ENCODE results near the gene VWC2.

- TF ChIP-seq CTCF (conservative IDR thresholded peaks at IDR 0.05; ENCODE audit: low read length) (no peak), EZH2phosphoT487 (IDR thresholded peaks at IDR 0.05; ENCODE audit: borderline replicate concordance, low read depth, low read length) (no peak)
These were observed 30.4 kb downstream of the VWC2 start for GRCh38 chr7:49803812-49804211.
